Liver (tissue), 9 donors: ENCODE measurements around the gene TSPEAR. TPM values are rescaled to one million over a fixed set of nuclear protein-coding genes. Genes with fewer than 3 reads are reported as not detected.

ENCODE experiments used
- DNase-seq: peaks from one replicate; pipeline ENCODE4 v3.0.0-alpha.2; 2017; ENCODE audit warnings: low spot score
- H3K27ac ChIP-seq, 2 donors: one replicate each; pipeline ENCODE4 v1.7.0; 2013; ENCODE audit warnings: inconsistent platforms in 2 of 2, low read length in 2 of 2, control low read depth in 1 of 2, low read depth in 1 of 2, mild to moderate bottlenecking in 1 of 2
- H3K27me3 ChIP-seq, 4 donors: one replicate each; pipeline versions ENCODE4 v1.6.1 to v1.7.0; 2013; ENCODE audit warnings: low read length in 3 of 4, inconsistent platforms in 1 of 4, mild to moderate bottlenecking in 1 of 4, moderate library complexity in 1 of 4; ENCODE audit not compliant: control insufficient read depth in 4 of 4, insufficient read depth in 4 of 4
- H3K36me3 ChIP-seq, 4 donors: one replicate each; pipeline versions ENCODE4 v1.6.1 to v1.7.0; 2013; ENCODE audit warnings: low read length in 3 of 4, mild to moderate bottlenecking in 3 of 4, low read depth in 1 of 4, moderate library complexity in 1 of 4; ENCODE audit not compliant: control insufficient read depth in 4 of 4, insufficient read depth in 3 of 4
- H3K4me1 ChIP-seq, 4 donors: one replicate each; pipeline versions ENCODE4 v1.6.1 to v1.7.0; 2013; ENCODE audit warnings: low read length in 3 of 4, mild to moderate bottlenecking in 3 of 4, moderate library complexity in 1 of 4; ENCODE audit not compliant: control insufficient read depth in 4 of 4, insufficient read depth in 4 of 4
- H3K4me3 ChIP-seq, 3 donors: one replicate each; pipeline versions ENCODE4 v1.6.1 to v1.7.0; 2013; ENCODE audit warnings: low read length in 3 of 3, control low read depth in 1 of 3, low read depth in 1 of 3, mild to moderate bottlenecking in 1 of 3
- H3K9ac ChIP-seq, 2 donors: one replicate each; pipeline ENCODE4 v1.7.0; 2013; ENCODE audit warnings: low read length in 2 of 2, mild to moderate bottlenecking in 2 of 2, moderate library complexity in 2 of 2, control low read depth in 1 of 2, low read depth in 1 of 2
- H3K9me3 ChIP-seq, 4 donors: one replicate each; pipeline versions ENCODE4 v1.6.1 to v1.7.0; 2013; ENCODE audit warnings: low read length in 3 of 4; ENCODE audit not compliant: control insufficient read depth in 4 of 4
- EGR1 ChIP-seq, 2 donors: IDR thresholded peaks; 2 replicates each; pipeline ENCODE4 v1.6.1; 2016 to 2018; ENCODE audit warnings: antibody characterized with exemption in 2 of 2, low read depth in 2 of 2
- FOXA2 ChIP-seq: IDR thresholded peaks from 2 replicates; pipeline ENCODE4 v1.6.1; 2016; ENCODE audit warnings: antibody characterized with exemption
- GABPA ChIP-seq, 2 donors: IDR thresholded peaks in 1 of 2; conservative IDR thresholded peaks in 1 of 2; 2 replicates each; pipeline ENCODE4 v1.6.1; 2016; ENCODE audit warnings: antibody characterized with exemption in 2 of 2, mild to moderate bottlenecking in 1 of 2, moderate library complexity in 1 of 2
- HNF4G ChIP-seq: IDR thresholded peaks from 2 replicates; pipeline ENCODE4 v1.6.1; 2016; ENCODE audit warnings: antibody characterized with exemption
- JUND ChIP-seq, 2 donors: IDR thresholded peaks; 2 replicates each; pipeline ENCODE4 v1.6.1; 2016; ENCODE audit warnings: antibody characterized with exemption in 2 of 2
- NR2F2 ChIP-seq: IDR thresholded peaks from 2 replicates; pipeline ENCODE4 v1.6.1; 2016; ENCODE audit warnings: antibody characterized with exemption
- RAD21 ChIP-seq, 2 donors: IDR thresholded peaks; 2 replicates each; pipeline ENCODE4 v1.6.1; 2016; ENCODE audit warnings: antibody characterized with exemption in 2 of 2, mild to moderate bottlenecking in 2 of 2
- SP1 ChIP-seq: IDR thresholded peaks from 2 replicates; pipeline ENCODE4 v1.6.1; 2018; ENCODE audit warnings: antibody characterized with exemption, mild to moderate bottlenecking
- TAF1 ChIP-seq: conservative IDR thresholded peaks from 2 replicates; pipeline ENCODE4 v1.6.1; 2016; ENCODE audit warnings: antibody characterized with exemption, mild to moderate bottlenecking
- WGBS: extraction: QIAGEN DNeasy Blood & Tissue Kit; methylation state at CpG from one replicate; pipeline ENCODE4 v1.1.7; 2013; 5-methylcytosine and 5-hydroxymethylcytosine counted together
- polyA plus RNA-seq, 2 donors: library from polyadenylated mRNA; stranded (reverse) in 1 of 2; unstranded in 1 of 2; fragments of 200-250 nt in 1 of 2; fragments of >200 nt in 1 of 2; fragmentation: Nextera tagmentation in 1 of 2; extraction: Ambion mirVana in 1 of 2; gene quantifications; one replicate each; pipeline versions ENCODE4 v1.2.1 to v1.2.3, GENCODE V29; 2013 to 2015
- total RNA-seq, 2 donors: library from RNA; depleted of rRNA; stranded (reverse); fragments of >200 nt; gene quantifications; one replicate each; pipeline ENCODE4 v1.2.3, GENCODE V29; 2014
- TF ChIP-seq, protein P1 (sequence below): IDR thresholded peaks from 2 replicates; pipeline ENCODE4 v1.6.1; 2016; ENCODE audit warnings: antibody characterized with exemption, mild to moderate bottlenecking
- TF ChIP-seq, protein P2 (sequence below): IDR thresholded peaks from 2 replicates; pipeline ENCODE4 v1.6.1; 2016; ENCODE audit warnings: antibody characterized with exemption
- TF ChIP-seq, protein P3 (sequence below): IDR thresholded peaks from 2 replicates; pipeline ENCODE4 v1.6.1; 2016; ENCODE audit warnings: antibody characterized with exemption
- TF ChIP-seq, protein P4 (sequence below): IDR thresholded peaks from 2 replicates; pipeline ENCODE4 v1.6.1; 2016; ENCODE audit warnings: antibody characterized with exemption
- TF ChIP-seq, protein P5 (sequence below): fragments of 150-350 bp; IDR thresholded peaks from 2 replicates; pipeline ENCODE4 v1.5.1; 2017; ENCODE audit warnings: improper control_type of control experiment, low read depth, low read length; ENCODE audit not compliant: missing input control
- donor health status: healthy.
- donor health status: healthy.
- donor health status: healthy.
- donor health status: healthy.
- donor health status: healthy.

The TSPEAR gene
- total and polyA plus RNA-seq, 4 donors = under 0.01 to 0.14 (median 0.01) TPM; not detected in 1

DNA sequence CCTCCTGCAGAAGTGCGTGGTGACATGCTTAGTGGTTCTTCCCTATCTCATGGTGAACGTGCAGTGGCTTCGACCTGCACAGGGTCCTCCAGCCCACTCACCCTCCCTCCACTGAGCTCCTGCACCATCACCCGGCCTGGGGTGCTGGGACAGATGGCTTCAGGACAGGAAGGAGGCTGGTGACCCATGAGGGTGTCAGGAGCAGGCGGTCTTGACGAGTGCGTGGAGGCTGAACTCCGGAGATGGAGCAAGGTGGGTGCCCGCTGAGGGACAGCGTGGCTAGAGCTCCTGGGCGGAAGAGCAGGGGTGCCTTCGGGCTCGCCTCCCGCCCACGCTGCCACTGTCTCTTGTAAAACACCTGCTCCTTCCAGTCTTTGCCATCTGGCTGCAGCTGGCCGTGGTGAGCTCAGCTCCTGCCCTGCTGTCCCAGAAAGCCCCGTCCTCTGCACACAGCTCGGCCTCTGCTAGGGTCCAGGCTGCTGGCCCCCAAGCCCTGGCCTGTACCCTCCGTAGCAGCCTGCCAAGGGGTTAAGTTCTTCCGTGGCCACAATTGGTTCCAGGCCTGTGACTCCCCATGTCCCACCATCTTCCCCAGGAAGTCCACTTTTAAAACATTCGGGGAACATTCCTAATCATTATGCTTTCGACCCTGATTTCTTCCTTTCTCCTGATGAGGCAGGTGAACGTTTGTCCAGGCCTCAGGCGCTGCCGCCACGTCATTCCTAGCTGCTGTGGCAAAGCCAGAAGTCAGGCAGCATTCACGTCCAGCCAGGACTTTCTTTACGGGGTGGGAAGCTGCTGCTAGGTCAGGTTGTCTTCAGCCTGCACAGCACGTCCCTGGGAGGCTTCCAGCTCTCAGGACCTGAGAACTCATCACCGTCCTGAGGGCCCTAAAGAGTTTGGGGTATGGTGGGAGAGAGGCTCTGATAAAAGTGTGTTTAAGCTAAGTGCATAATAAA lies 179.5 kb downstream of the TSPEAR start:
- Histone ChIP-seq H3K9ac (no peak overlapping the region), H3K27ac (no peak overlapping the region), H3K4me3 (no peak overlapping the region), H3K4me1 (no peaks in the 10 kb centered on the region), H3K9me3 (no peaks in the 10 kb centered on the region), H3K27me3 (no peaks in the 10 kb centered on the region), H3K36me3 (no peaks in the 10 kb centered on the region)
- DNase-seq = no peak
- TF ChIP-seq GABPA (IDR thresholded peaks at IDR 0.05 in 1 of 2, conservative IDR thresholded peaks at IDR 0.05 in 1 of 2) = no peak
- no peak for TF ChIP-seq SP1
- no peak for TF ChIP-seq JUND (IDR thresholded peaks at IDR 0.05)
- TF ChIP-seq FOXA2 = no peak
- TF ChIP-seq TAF1 = no peak
- no peak for TF ChIP-seq NR2F2
- TF ChIP-seq RAD21 (IDR thresholded peaks at IDR 0.05) = no peak
- TF ChIP-seq, protein P1, sequence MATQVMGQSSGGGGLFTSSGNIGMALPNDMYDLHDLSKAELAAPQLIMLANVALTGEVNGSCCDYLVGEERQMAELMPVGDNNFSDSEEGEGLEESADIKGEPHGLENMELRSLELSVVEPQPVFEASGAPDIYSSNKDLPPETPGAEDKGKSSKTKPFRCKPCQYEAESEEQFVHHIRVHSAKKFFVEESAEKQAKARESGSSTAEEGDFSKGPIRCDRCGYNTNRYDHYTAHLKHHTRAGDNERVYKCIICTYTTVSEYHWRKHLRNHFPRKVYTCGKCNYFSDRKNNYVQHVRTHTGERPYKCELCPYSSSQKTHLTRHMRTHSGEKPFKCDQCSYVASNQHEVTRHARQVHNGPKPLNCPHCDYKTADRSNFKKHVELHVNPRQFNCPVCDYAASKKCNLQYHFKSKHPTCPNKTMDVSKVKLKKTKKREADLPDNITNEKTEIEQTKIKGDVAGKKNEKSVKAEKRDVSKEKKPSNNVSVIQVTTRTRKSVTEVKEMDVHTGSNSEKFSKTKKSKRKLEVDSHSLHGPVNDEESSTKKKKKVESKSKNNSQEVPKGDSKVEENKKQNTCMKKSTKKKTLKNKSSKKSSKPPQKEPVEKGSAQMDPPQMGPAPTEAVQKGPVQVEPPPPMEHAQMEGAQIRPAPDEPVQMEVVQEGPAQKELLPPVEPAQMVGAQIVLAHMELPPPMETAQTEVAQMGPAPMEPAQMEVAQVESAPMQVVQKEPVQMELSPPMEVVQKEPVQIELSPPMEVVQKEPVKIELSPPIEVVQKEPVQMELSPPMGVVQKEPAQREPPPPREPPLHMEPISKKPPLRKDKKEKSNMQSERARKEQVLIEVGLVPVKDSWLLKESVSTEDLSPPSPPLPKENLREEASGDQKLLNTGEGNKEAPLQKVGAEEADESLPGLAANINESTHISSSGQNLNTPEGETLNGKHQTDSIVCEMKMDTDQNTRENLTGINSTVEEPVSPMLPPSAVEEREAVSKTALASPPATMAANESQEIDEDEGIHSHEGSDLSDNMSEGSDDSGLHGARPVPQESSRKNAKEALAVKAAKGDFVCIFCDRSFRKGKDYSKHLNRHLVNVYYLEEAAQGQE = no peak
- TF ChIP-seq, protein P2, sequence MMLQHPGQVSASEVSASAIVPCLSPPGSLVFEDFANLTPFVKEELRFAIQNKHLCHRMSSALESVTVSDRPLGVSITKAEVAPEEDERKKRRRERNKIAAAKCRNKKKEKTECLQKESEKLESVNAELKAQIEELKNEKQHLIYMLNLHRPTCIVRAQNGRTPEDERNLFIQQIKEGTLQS = no peak
- TF ChIP-seq, protein P3, sequence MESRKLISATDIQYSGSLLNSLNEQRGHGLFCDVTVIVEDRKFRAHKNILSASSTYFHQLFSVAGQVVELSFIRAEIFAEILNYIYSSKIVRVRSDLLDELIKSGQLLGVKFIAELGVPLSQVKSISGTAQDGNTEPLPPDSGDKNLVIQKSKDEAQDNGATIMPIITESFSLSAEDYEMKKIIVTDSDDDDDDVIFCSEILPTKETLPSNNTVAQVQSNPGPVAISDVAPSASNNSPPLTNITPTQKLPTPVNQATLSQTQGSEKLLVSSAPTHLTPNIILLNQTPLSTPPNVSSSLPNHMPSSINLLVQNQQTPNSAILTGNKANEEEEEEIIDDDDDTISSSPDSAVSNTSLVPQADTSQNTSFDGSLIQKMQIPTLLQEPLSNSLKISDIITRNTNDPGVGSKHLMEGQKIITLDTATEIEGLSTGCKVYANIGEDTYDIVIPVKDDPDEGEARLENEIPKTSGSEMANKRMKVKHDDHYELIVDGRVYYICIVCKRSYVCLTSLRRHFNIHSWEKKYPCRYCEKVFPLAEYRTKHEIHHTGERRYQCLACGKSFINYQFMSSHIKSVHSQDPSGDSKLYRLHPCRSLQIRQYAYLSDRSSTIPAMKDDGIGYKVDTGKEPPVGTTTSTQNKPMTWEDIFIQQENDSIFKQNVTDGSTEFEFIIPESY = no peak
- TF ChIP-seq, protein P4, sequence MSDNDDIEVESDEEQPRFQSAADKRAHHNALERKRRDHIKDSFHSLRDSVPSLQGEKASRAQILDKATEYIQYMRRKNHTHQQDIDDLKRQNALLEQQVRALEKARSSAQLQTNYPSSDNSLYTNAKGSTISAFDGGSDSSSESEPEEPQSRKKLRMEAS = no peak
- WGBS = 86% methylated on average over 30 of the region's 30 CpGs

DNA sequence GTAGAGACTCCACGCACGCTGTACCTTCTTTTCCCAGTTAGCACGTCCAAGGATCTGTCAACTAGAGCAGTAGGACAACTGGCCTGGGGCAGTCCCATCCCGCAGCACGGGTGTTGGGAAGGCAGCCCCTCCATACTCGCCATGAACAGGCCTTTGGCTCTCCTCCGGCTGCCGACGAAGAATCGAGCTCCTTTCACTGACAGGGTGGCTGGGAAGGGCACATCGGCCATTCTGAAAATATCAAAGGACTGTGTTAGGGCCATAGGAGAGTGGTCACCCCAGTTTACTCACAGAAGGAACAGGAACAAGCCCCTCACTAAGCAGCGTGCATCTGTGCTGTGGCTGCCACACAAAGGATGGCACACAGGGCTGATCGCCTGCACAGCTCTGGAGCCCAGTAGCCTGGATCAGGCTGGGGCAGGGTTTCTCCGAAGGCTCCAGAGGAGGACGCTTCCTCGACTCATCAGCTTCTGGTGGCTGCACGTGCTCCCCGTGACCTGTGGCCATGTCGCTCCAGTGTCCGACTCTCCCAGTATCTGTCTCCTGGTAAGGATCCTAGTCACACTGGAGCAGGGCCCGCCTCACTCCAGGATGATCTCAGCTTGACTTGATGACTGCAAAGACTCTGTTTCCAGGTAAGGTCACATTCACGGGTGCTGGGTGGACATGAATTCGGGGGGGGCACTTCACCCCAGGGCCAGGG lies 180.3 kb downstream of the TSPEAR start:
- no peaks in the 10 kb centered on the region for H3K4me1 ChIP-seq
- H3K9ac ChIP-seq = no peak overlapping the region
- no peaks in the 10 kb centered on the region for H3K27me3 ChIP-seq
- H3K27ac ChIP-seq = no peak overlapping the region
- no peak overlapping the region for H3K4me3 ChIP-seq
- TF ChIP-seq, protein P5, sequence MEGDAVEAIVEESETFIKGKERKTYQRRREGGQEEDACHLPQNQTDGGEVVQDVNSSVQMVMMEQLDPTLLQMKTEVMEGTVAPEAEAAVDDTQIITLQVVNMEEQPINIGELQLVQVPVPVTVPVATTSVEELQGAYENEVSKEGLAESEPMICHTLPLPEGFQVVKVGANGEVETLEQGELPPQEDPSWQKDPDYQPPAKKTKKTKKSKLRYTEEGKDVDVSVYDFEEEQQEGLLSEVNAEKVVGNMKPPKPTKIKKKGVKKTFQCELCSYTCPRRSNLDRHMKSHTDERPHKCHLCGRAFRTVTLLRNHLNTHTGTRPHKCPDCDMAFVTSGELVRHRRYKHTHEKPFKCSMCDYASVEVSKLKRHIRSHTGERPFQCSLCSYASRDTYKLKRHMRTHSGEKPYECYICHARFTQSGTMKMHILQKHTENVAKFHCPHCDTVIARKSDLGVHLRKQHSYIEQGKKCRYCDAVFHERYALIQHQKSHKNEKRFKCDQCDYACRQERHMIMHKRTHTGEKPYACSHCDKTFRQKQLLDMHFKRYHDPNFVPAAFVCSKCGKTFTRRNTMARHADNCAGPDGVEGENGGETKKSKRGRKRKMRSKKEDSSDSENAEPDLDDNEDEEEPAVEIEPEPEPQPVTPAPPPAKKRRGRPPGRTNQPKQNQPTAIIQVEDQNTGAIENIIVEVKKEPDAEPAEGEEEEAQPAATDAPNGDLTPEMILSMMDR = no peak
- TF ChIP-seq NR2F2 (no peak), GABPA (IDR thresholded peaks at IDR 0.05 in 1 of 2, conservative IDR thresholded peaks at IDR 0.05 in 1 of 2) (no peak), HNF4G (no peak), EGR1 (IDR thresholded peaks at IDR 0.05; ENCODE audit: low read depth in 2 of 2) (no peak), SP1 (no peak)
- TF ChIP-seq, protein P1 = no peak
- no peaks in the 10 kb centered on the region for H3K36me3 ChIP-seq
- WGBS = 82% methylated on average over 23 of the region's 23 CpGs
- no peaks in the 10 kb centered on the region for H3K9me3 ChIP-seq
- DNase-seq = no peak
